GM19025 (cell line): ENCODE measurements around the gene CCR8.
"Not testable (repeated sequence)": the region's sequence is repeated elsewhere in the genome, so short reads cannot be mapped to it uniquely, and the experiment has no call there.

Source experiments
- ATAC-seq: cut with Tn5 transposase; IDR thresholded peaks from one replicate; pipeline ENCODE4 v1.9.1; 2021; ENCODE audit warnings: mild to moderate bottlenecking, low read depth, moderate library complexity; ENCODE audit not compliant: unreplicated experiment

The CCR8 gene

GRCh38 chr3:39346785-39347585, 17.5 kb downstream of the CCR8 start:
- ATAC-seq = peak; percentile 87

- ATAC-seq = peak; percentile 12
These were observed 18.0 kb downstream of the CCR8 start for GRCh38 chr3:39347586-39347876.

- no peak for ATAC-seq
These were observed 19.6 kb downstream of the CCR8 start for GRCh38 chr3:39349080-39349479.

GRCh38 chr3:39350714-39351113, 21.2 kb downstream of the CCR8 start:
- ATAC-seq = no peak

- ATAC-seq = not testable (repeated sequence)
These were observed 21.6 kb downstream of the CCR8 start for GRCh38 chr3:39351134-39351533.

GRCh38 chr3:39353168-39353927, 23.8 kb downstream of the CCR8 start:
- not testable (repeated sequence) for ATAC-seq

GRCh38 chr3:39358333-39358732, 28.8 kb downstream of the CCR8 start:
- ATAC-seq = no peak

GRCh38 chr3:39361252-39361927, 31.9 kb downstream of the CCR8 start:
- peak; percentile 72 for ATAC-seq

- ATAC-seq = no peak
These were observed 32.7 kb downstream of the CCR8 start for GRCh38 chr3:39362192-39362591.

GRCh38 chr3:39362812-39363211, 33.3 kb downstream of the CCR8 start:
- no peak for ATAC-seq

- ATAC-seq = not testable (repeated sequence)
These were observed 40.9 kb downstream of the CCR8 start for GRCh38 chr3:39370450-39370849.

- no peak for ATAC-seq
These were observed 43.3 kb downstream of the CCR8 start for GRCh38 chr3:39372833-39373232.

GRCh38 chr3:39376959-39377634, 47.6 kb downstream of the CCR8 start:
- ATAC-seq = no peak

- no peak for ATAC-seq
These were observed 48.6 kb downstream of the CCR8 start for GRCh38 chr3:39378088-39378487.

GRCh38 chr3:39378957-39379777, 49.7 kb downstream of the CCR8 start:
- ATAC-seq = no peak

- ATAC-seq = no peak
These were observed 50.3 kb downstream of the CCR8 start for GRCh38 chr3:39379778-39380155.

- no peak for ATAC-seq
These were observed 51.9 kb downstream of the CCR8 start for GRCh38 chr3:39381432-39381831.
